Body of pancreas (tissue), 4 donors: Measurements from ENCODE around the gene SNX12. TPM values are rescaled to one million over a fixed set of nuclear protein-coding genes. Genes with fewer than 3 reads are reported as not detected.

Source experiments
- ATAC-seq: fragments of 150-250 bp; one replicate; pipeline ENCODE4 v1.9.1; 2016
- DNase-seq, 4 donors: peaks; one replicate each; pipeline ENCODE4 v3.0.0-alpha.2; 2019
- H3K27ac ChIP-seq, 4 donors: fragments of 200-600 bp; sonication (generic); 1 replicate in 3 of 4; 2 replicates in 1 of 4; pipeline versions ENCODE4 v1.5.1 to v1.6.1; 2016 to 2019; ENCODE audit warnings: mild to moderate bottlenecking in 1 of 4, mixed read lengths in 1 of 4, moderate library complexity in 1 of 4
- H3K27me3 ChIP-seq, 2 donors: fragments of 200-600 bp; sonication (generic); one replicate each; pipeline ENCODE4 v1.6.0; 2016; ENCODE audit warnings: mild to moderate bottlenecking in 1 of 2
- H3K36me3 ChIP-seq, 2 donors: fragments of 200-600 bp; sonication (generic); replicated peaks in 1 of 2; 2 replicates each; pipeline ENCODE4 v1.5.1; 2016; ENCODE audit warnings: low read depth in 2 of 2; ENCODE audit not compliant: insufficient read depth in 1 of 2
- H3K4me1 ChIP-seq: fragments of 200-600 bp; sonication (generic); one replicate; pipeline ENCODE4 v1.6.0; 2016
- H3K4me3 ChIP-seq, 2 donors: fragments of 200-600 bp; sonication (generic); 1 replicate in 1 of 2; 2 replicates in 1 of 2; pipeline ENCODE4 v1.5.1; 2016 to 2019
- H3K9me3 ChIP-seq, 3 donors: fragments of 200-600 bp; sonication (generic); 1 replicate in 2 of 3; 2 replicates in 1 of 3; pipeline ENCODE4 v1.5.1; 2016
- CTCF ChIP-seq, 7 experiments: fragments of 450-650 bp in 4 of 7; fragments of 200-600 bp in 3 of 7; sonication (generic) in 3 of 7; IDR thresholded peaks; one replicate each; pipeline ENCODE4 v1.5.1; 2016 to 2019; ENCODE audit warnings: antibody characterized with exemption in 7 of 7
- POLR2A ChIP-seq, 3 donors: fragments of 450-650 bp; IDR thresholded peaks; one replicate each; pipeline ENCODE4 v1.6.1; 2016; ENCODE audit warnings: antibody characterized with exemption in 3 of 3, mild to moderate bottlenecking in 2 of 3
- WGBS, 2 donors: methylation state at CpG; one replicate each; pipeline ENCODE4 v1.1.5; 2017; 5-methylcytosine and 5-hydroxymethylcytosine counted together
- intact Hi-C: fragments of 100-400 bp; cut with DNase I; formaldehyde crosslinking; loops from one replicate; pipeline ENCODE4 v1.15.1; 2023
- total RNA-seq, 2 donors: library from RNA; depleted of rRNA; stranded (reverse); fragments of >200 nt; gene quantifications; one replicate each; pipeline ENCODE4 v1.1.0, GENCODE V29; 2016

SNX12 gene
- total RNA-seq, 2 donors from 2014 or later = 16.2 to 20.0 TPM

GRCh38 chrX:71098951-71099506, 30.9 kb upstream of the SNX12 start:
- TF ChIP-seq CTCF (IDR thresholded peaks at IDR 0.05) (no peak), POLR2A (IDR thresholded peaks at IDR 0.05) (no peak)
- no peak overlapping the region for H3K27ac ChIP-seq
- H3K27me3 ChIP-seq = no peaks in the 10 kb centered on the region
- intact Hi-C loops = no loop called here
- peaks cover 25% of the 10 kb centered on the region for H3K4me1 ChIP-seq
- DNase-seq (no peak), ATAC-seq (no peak)
- H3K4me3 ChIP-seq = no peak overlapping the region
- no peaks in the 10 kb centered on the region for H3K9me3 ChIP-seq
- H3K36me3 ChIP-seq = no peaks in the 10 kb centered on the region
- WGBS, 2 donors = 59 to 60% methylated on average over 5 of the region's 5 CpGs

DNA sequence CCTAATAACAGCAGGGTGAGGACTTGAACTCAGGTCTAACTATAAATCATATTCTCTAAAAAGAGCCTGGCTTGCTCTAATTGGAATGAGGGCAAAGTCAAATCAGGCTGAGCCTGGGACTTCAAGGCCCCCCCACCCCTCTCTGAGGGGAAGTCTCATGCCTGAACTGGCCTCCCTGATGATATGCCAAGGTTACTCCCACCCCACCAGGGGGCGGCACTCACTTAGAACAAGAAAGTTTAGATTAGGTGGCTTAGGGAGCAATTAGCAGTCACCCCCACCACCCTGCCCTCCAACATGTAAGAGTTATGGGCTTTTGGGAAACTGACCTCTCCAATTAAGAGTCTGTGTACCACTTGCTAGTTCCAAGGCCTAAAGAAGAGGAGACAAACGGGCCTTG, 30.2 kb upstream of the SNX12 start:
- ATAC-seq = no peak
- Histone ChIP-seq H3K27ac (no peak overlapping the region), H3K4me1 (peaks cover 25% of the 10 kb centered on the region), H3K36me3 (no peaks in the 10 kb centered on the region), H3K4me3 (no peak overlapping the region), H3K27me3 (no peaks in the 10 kb centered on the region), H3K9me3 (no peaks in the 10 kb centered on the region)
- WGBS, 2 donors = 20 to 21% methylated on average over 1 to 2 of the region's 2 CpGs
- intact Hi-C loops = no loop called here
- peak; percentile 42 to 68 (median 56) for DNase-seq
- TF ChIP-seq CTCF (IDR thresholded peaks at IDR 0.05) = peak in 6 of 7 experiments; percentile 19 to 44 (median 34)
- TF ChIP-seq POLR2A (IDR thresholded peaks at IDR 0.05) = no peak

- H3K27ac ChIP-seq = peak overlapping the region in 1 of 4 donors; percentile 63
- intact Hi-C loops = no loop called here
- H3K4me3 ChIP-seq = peak overlapping the region; percentile 37 to 41
- no peaks in the 10 kb centered on the region for H3K36me3 ChIP-seq
- ATAC-seq (no peak), DNase-seq (no peak)
- no peaks in the 10 kb centered on the region for H3K27me3 ChIP-seq
- 2% methylated on average over 5 of the region's 9 CpGs; no CpG with 5 or more reads in 1 of the 2 donors for WGBS, 2 donors
- TF ChIP-seq CTCF (IDR thresholded peaks at IDR 0.05) (no peak), POLR2A (IDR thresholded peaks at IDR 0.05) (no peak)
- peaks cover 25% of the 10 kb centered on the region for H3K4me1 ChIP-seq
- H3K9me3 ChIP-seq = no peaks in the 10 kb centered on the region
Observed at GRCh38 chrX:71096760-71097032, 28.6 kb upstream of the SNX12 start.

DNA sequence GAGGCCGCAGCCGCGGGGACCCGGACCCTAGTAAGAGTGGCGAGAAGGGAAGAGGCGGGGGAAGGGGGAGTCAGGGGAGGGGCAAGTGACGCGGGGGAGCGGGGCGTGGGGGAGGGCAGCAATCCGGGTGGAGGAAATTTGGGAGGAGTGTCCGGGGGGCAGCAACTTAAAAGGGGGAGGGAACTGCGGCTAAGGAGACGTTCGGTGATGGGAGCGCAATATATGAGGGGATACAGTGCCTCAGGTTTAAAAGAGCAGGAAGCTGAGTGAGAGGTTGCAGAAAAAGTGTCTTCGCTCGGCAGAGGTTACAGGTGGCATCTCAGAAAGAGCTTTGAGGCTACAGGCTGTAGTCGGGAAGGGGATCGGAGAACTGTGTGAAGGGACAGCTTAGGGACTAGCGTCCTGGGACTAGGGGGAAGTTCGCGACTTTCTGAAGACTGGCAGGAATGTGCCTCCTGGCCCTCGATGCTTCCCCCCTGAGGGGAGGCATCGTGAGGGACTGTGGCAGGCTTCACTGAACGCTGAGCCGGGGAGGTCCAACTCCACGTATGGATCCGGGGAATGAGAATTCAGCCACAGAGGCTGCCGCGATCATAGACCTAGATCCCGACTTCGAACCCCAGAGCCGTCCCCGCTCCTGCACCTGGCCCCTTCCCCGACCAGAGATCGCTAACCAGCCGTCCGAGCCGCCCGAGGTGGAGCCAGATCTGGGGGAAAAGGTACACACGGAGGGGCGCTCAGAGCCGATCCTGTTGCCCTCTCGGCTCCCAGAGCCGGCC, 28.0 kb upstream of the SNX12 start:
- ATAC-seq = peak; percentile 70
- H3K9me3 ChIP-seq = no peaks in the 10 kb centered on the region
- TF ChIP-seq POLR2A (IDR thresholded peaks at IDR 0.05) (no peak), CTCF (IDR thresholded peaks at IDR 0.05) (no peak)
- intact Hi-C loops = no loop called here
- WGBS, 2 donors = 0% methylated on average over 23 to 29 of the region's 46 CpGs
- peak overlapping the region in 3 of 4 donors; percentile 47 to 79 (median 63) for H3K27ac ChIP-seq
- H3K27me3 ChIP-seq = no peaks in the 10 kb centered on the region
- H3K4me1 ChIP-seq = peaks cover 25% of the 10 kb centered on the region
- DNase-seq = peak in 1 of 4 donors; percentile 10
- H3K4me3 ChIP-seq = peak overlapping the region; percentile 37 to 41
- H3K36me3 ChIP-seq = no peaks in the 10 kb centered on the region
